DMS153 treated with DMSO at 0.1 percent for 48 hours (cell line): Measurements from ENCODE around the gene C3orf38.
"Not testable (repeated sequence)": the region's sequence is repeated elsewhere in the genome, so short reads cannot be mapped to it uniquely, and the experiment has no call there.

Experiments used
- DNase-seq: peaks from one replicate; lab custom pipeline; 2025; ENCODE audit not compliant: unreplicated experiment; lab: John Stamatoyannopoulos, UW

Gene C3orf38

GRCh38 chr3:88149509-88150362 is at the start of gene C3orf38:
Gene C3orf38 (plus strand): TSS chr3:88149959. CDS start chr3:88150053, 94 bp downstream.
- peak; percentile 91 for DNase-seq

GRCh38 chr3:88101142-88101541 is 48.6 kb upstream of the C3orf38 start:
- no peak for DNase-seq

- no peak for DNase-seq
Measured at GRCh38 chr3:88105325-88105724, 44.4 kb upstream of the C3orf38 start.

GRCh38 chr3:88112289-88112688 is 37.5 kb upstream of the C3orf38 start:
- no peak for DNase-seq

- peak; percentile 31 for DNase-seq
Measured at GRCh38 chr3:88113311-88114162, 36.2 kb upstream of the C3orf38 start.

- no peak for DNase-seq
Measured at GRCh38 chr3:88114878-88115549, 34.7 kb upstream of the C3orf38 start.

- DNase-seq: no peak
Measured at GRCh38 chr3:88117683-88118082, 32.1 kb upstream of the C3orf38 start.

GRCh38 chr3:88118603-88119002 is 31.2 kb upstream of the C3orf38 start:
- DNase-seq: not testable (repeated sequence)

- DNase-seq: no peak
Measured at GRCh38 chr3:88123526-88123925, 26.2 kb upstream of the C3orf38 start.

- no peak for DNase-seq
Measured at GRCh38 chr3:88131695-88132094, 18.1 kb upstream of the C3orf38 start.

GRCh38 chr3:88132894-88133293 is 16.9 kb upstream of the C3orf38 start:
- no peak for DNase-seq

- DNase-seq: no peak
Measured at GRCh38 chr3:88133711-88134263, 16.0 kb upstream of the C3orf38 start.

GRCh38 chr3:88137836-88138235 is 11.9 kb upstream of the C3orf38 start:
- DNase-seq: no peak

- DNase-seq: no peak
Measured at GRCh38 chr3:88141458-88142083, 8.2 kb upstream of the C3orf38 start.

GRCh38 chr3:88142094-88142624 is 7.6 kb upstream of the C3orf38 start:
- no peak for DNase-seq

GRCh38 chr3:88147261-88147660 is 2.5 kb upstream of the C3orf38 start:
- DNase-seq: no peak

GRCh38 chr3:88148651-88149050 is 1.1 kb upstream of the C3orf38 start:
- DNase-seq: no peak

- no peak for DNase-seq
Measured at GRCh38 chr3:88149101-88149508, 654 bp upstream of the C3orf38 start.

GRCh38 chr3:88150371-88150770 is 612 bp downstream of the C3orf38 start:
- DNase-seq: no peak

GRCh38 chr3:88150806-88151205 is 1.0 kb downstream of the C3orf38 start:
- DNase-seq: no peak
